ENCODE results near the gene SLC38A5. TPM values are rescaled to one million over a fixed set of nuclear protein-coding genes. Genes with fewer than 3 reads are reported as not detected.

The SLC38A5 gene
- total RNA-seq, 1 donor from 2014 or later, result 4.6 TPM

Other genes starting within 250 kb of the SLC38A5 start
- not detected in 2 replicates for gene SSX1, start 214.9 kb downstream of the SLC38A5 start, total RNA-seq (ENCODE audit: low replicate concordance)
- gene SSX3, start 113.6 kb downstream of the SLC38A5 start, total RNA-seq (ENCODE audit: low replicate concordance), result not detected in 2 replicates
- gene SSX4, start 86.7 kb downstream of the SLC38A5 start, total RNA-seq (ENCODE audit: low replicate concordance), result not detected in 2 replicates
- not detected in 2 replicates for gene SSX4B, start 58.3 kb downstream of the SLC38A5 start, total RNA-seq (ENCODE audit: low replicate concordance)
- 35.3 and 46.4 TPM in 2 replicates for gene FTSJ1, start 5.9 kb upstream of the SLC38A5 start, total RNA-seq (ENCODE audit: low replicate concordance)
- gene PORCN, start 38.7 kb upstream of the SLC38A5 start, total RNA-seq (ENCODE audit: low replicate concordance), result 3.6 and 10.0 TPM in 2 replicates
- gene EBP, start 51.5 kb upstream of the SLC38A5 start, total RNA-seq (ENCODE audit: low replicate concordance), result 79.8 and 95.9 TPM in 2 replicates
- 10.6 and 12.8 TPM in 2 replicates for gene TBC1D25, start 69.5 kb upstream of the SLC38A5 start, total RNA-seq (ENCODE audit: low replicate concordance)
- 131 and 178 TPM in 2 replicates for gene RBM3, start 104.2 kb upstream of the SLC38A5 start, total RNA-seq (ENCODE audit: low replicate concordance)
- 80.2 and 96.1 TPM in 2 replicates for gene WDR13, start 127.2 kb upstream of the SLC38A5 start, total RNA-seq (ENCODE audit: low replicate concordance)
- 0.62 and 0.82 TPM in 2 replicates for gene WAS, start 213.5 kb upstream of the SLC38A5 start, total RNA-seq (ENCODE audit: low replicate concordance)
- gene SUV39H1, start 226.5 kb upstream of the SLC38A5 start, total RNA-seq (ENCODE audit: low replicate concordance), result 6.4 and 11.5 TPM in 2 replicates